Measurements from ENCODE around the gene HNRNPF.

Gene HNRNPF

DNA sequence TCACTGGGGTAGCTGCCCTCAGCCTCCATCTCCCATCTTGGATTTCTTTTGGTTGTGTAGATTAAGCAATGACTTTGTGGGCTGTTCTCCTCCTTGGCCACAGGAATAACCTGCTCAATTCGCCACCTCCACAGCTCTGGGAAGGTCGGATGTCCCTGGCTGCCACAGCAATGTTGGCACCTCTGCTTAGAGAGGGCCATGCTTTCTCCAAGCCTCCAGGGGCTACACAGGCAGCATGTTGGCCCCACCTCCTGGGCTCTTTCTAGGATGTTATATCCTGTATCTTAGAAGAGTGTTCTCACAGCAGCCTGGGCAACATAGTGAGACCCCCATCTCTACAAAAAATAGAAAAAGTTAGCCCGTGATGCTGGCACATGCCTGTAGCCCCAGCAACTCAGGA is 72.9 kb downstream of the HNRNPF start:
- H3K27me3 ChIP-seq (replicated peaks; ENCODE audit: insufficient read depth, low read length), result peaks cover 7% of the 10 kb centered on the region
- TF ChIP-seq EZH2 (optimal IDR thresholded peaks at IDR 0.05; ENCODE audit: low read depth, low read length) (no peak), CTCF (IDR thresholded peaks at IDR 0.05; ENCODE audit: low read length) (no peak), EZH2phosphoT487 (IDR thresholded peaks at IDR 0.05; ENCODE audit: low read length) (no peak)
- H3K4me1 ChIP-seq (ENCODE audit: low read length), result no peaks in the 10 kb centered on the region
- H2AFZ ChIP-seq (ENCODE audit: low read length), result no peak overlapping the region
- H3F3A ChIP-seq (ENCODE audit: insufficient read depth, low read length), result no peaks in the 10 kb centered on the region
- H3K4me3 ChIP-seq (ENCODE audit: low read length), result no peak overlapping the region
- H3K36me3 ChIP-seq (replicated peaks; ENCODE audit: insufficient read depth, low read length), result no peaks in the 10 kb centered on the region
- no peak overlapping the region for H3K27ac ChIP-seq (ENCODE audit: low read length)
- no peaks in the 10 kb centered on the region for H4K20me1 ChIP-seq (ENCODE audit: insufficient read depth, low read length)
- no peak for DNase-seq
- H3K9me2 ChIP-seq (replicated peaks; ENCODE audit: insufficient read depth, low read length), result no peaks in the 10 kb centered on the region
- no peaks in the 10 kb centered on the region for H3K9me3 ChIP-seq (replicated peaks; ENCODE audit: insufficient read depth, low read length)
- no peak overlapping the region for H3K9ac ChIP-seq (ENCODE audit: low read length)
- H3K4me2 ChIP-seq (ENCODE audit: low read depth, low read length), result no peak overlapping the region
- no peaks in the 10 kb centered on the region for H3K79me2 ChIP-seq (ENCODE audit: low read length)
